HepG2 (cell line): ENCODE measurements around the gene SS18L1. TPM values are rescaled to one million over a fixed set of nuclear protein-coding genes. Genes with fewer than 3 reads are reported as not detected.
A peak's percentile ranks its signal among the peaks of the same experiment; 100 is the strongest.

Experiments used
- ATAC-seq: fragments of 200-7000 bp; cut with Tn5 transposase; 3 replicates; pipeline ENCODE4 v1.9.1; 2020; ENCODE audit warnings: mild to moderate bottlenecking, moderate library complexity
- BruUV-seq: library from RNA; stranded (reverse); fragments of 400-500 nt; replicated peaks from 2 replicates; lab custom pipeline; 2021; lab: Mats Ljungman, UMichigan
- CTCF ChIA-PET: fragments of 300-600 bp; formaldehyde crosslinking; extraction: SDS; loops from one replicate; lab custom pipeline; 2021; ENCODE audit warnings: low total read pairs, inconsistent platforms, low intra/inter-chr PET ratio; lab: Yijun Ruan, JAX
- POLR2A ChIA-PET: fragments of 350-600 bp; sonication (Branson Sonifier 250); formaldehyde crosslinking; loops from one replicate; lab custom pipeline; 2020; ENCODE audit warnings: antibody characterized with exemption, inconsistent platforms; lab: Yijun Ruan, JAX
- DNase-seq: peaks from one replicate; pipeline ENCODE4 v3.0.0-alpha.2; 2015; ENCODE audit warnings: low spot score
- FAIRE-seq: peaks from 3 replicates; lab custom pipeline; 2011; peaks lifted over from hg19 to GRCh38; lab: Jason Lieb, UNC
- H2AFZ ChIP-seq: one replicate; pipeline ENCODE4 v1.6.1; 2011; ENCODE audit warnings: low read length, inconsistent platforms
- H3K27ac ChIP-seq: fragments of 300-600 bp; 3 replicates; pipeline ENCODE4 v1.8.0; 2011; ENCODE audit warnings: mixed run types, mild to moderate bottlenecking, mixed read lengths, low read length, inconsistent platforms; ENCODE audit not compliant: insufficient read depth; ENCODE audit errors: extremely low read length
- H3K27me3 ChIP-seq, 2 experiments: fragments of 200-600 bp in 1 of 2; 2 replicates in 1 of 2; 3 replicates in 1 of 2; pipeline versions ENCODE4 v1.6.0 to v1.8.0; 2011; ENCODE audit warnings: low read length in 2 of 2, mild to moderate bottlenecking in 2 of 2, moderate library complexity in 2 of 2, inconsistent platforms in 1 of 2; ENCODE audit not compliant: insufficient read depth in 2 of 2, control insufficient read depth in 1 of 2
- H3K36me3 ChIP-seq, 2 experiments: fragments of 200-600 bp in 1 of 2; replicated peaks in 1 of 2; 2 replicates in 1 of 2; 3 replicates in 1 of 2; pipeline versions ENCODE4 v1.5.1 to v1.8.0; 2011; ENCODE audit warnings: low read length in 2 of 2, inconsistent platforms in 1 of 2; ENCODE audit not compliant: insufficient read depth in 2 of 2, control insufficient read depth in 1 of 2
- H3K4me1 ChIP-seq: 2 replicates; pipeline ENCODE4 v1.5.1; 2012; ENCODE audit warnings: low read length, inconsistent platforms; ENCODE audit not compliant: insufficient read depth
- H3K4me2 ChIP-seq: 2 replicates; pipeline ENCODE4 v1.6.0; 2011; ENCODE audit warnings: low read depth, low read length, inconsistent platforms
- H3K4me3 ChIP-seq, 3 experiments: fragments of 200-600 bp in 1 of 3; sonication (generic), shearing (Covaris generic) in 1 of 3; replicated peaks in 1 of 3; 2 replicates each; pipeline ENCODE4 v1.5.1; 2011 to 2016; ENCODE audit warnings: low read length in 3 of 3, inconsistent platforms in 2 of 3, low read depth in 2 of 3, mild to moderate bottlenecking in 2 of 3, control low read depth in 1 of 3, mixed read lengths in 1 of 3; ENCODE audit not compliant: insufficient read depth in 1 of 3
- H3K79me2 ChIP-seq: one replicate; pipeline ENCODE4 v1.6.1; 2011; ENCODE audit warnings: low read length, inconsistent platforms; ENCODE audit not compliant: insufficient read depth
- H3K9ac ChIP-seq: 2 replicates; pipeline ENCODE4 v1.6.0; 2011; ENCODE audit warnings: mild to moderate bottlenecking, low read depth, low read length, inconsistent platforms; ENCODE audit not compliant: insufficient read depth
- H3K9me3 ChIP-seq: 2 replicates; pipeline ENCODE4 v1.5.1; 2012; ENCODE audit warnings: mild to moderate bottlenecking, low read length
- H4K20me1 ChIP-seq: 2 replicates; pipeline ENCODE4 v1.6.0; 2011; ENCODE audit warnings: inconsistent platforms, mild to moderate bottlenecking, low read length, moderate library complexity; ENCODE audit not compliant: insufficient read depth
- ARHGAP35 ChIP-seq: sonication (generic); formaldehyde crosslinking; IDR thresholded peaks from 2 replicates; pipeline ENCODE4 v1.9.0; 2022; ENCODE audit warnings: mild to moderate bottlenecking, inconsistent platforms, moderate library complexity, missing genetic modification reagents, borderline replicate concordance
- HOXA5 ChIP-seq: sonication (generic); formaldehyde crosslinking; IDR thresholded peaks from 2 replicates; pipeline ENCODE4 v1.4.0; 2020; ENCODE audit warnings: missing genetic modification reagents
- KIAA2018 ChIP-seq: sonication (generic); formaldehyde crosslinking; IDR thresholded peaks from 2 replicates; pipeline ENCODE4 v1.5.0; 2020; ENCODE audit warnings: mild to moderate bottlenecking, missing genetic modification reagents, borderline replicate concordance
- MXD4 ChIP-seq: IDR thresholded peaks from 2 replicates; pipeline ENCODE4 v1.6.1; 2016; ENCODE audit warnings: mild to moderate bottlenecking, missing biosample characterization, missing genetic modification reagents
- TCF12 ChIP-seq, 2 experiments: fragments of 450-650 bp in 1 of 2; sonication (generic) in 1 of 2; formaldehyde crosslinking in 1 of 2; IDR thresholded peaks; 2 replicates each; pipeline versions ENCODE4 v1.6.1 to v1.8.0; 2017 to 2022; ENCODE audit warnings: antibody characterized with exemption in 1 of 2, mild to moderate bottlenecking in 1 of 2, missing genetic modification reagents in 1 of 2, moderate library complexity in 1 of 2
- ZNF253 ChIP-seq: sonication (generic); formaldehyde crosslinking; IDR thresholded peaks from 2 replicates; pipeline ENCODE4 v1.8.0; 2022; ENCODE audit warnings: mild to moderate bottlenecking, missing genetic modification reagents, borderline replicate concordance
- ZNF496 ChIP-seq: sonication (generic); formaldehyde crosslinking; IDR thresholded peaks from 2 replicates; pipeline ENCODE4 v1.8.1; 2023; ENCODE audit warnings: mild to moderate bottlenecking, moderate library complexity, missing genetic modification reagents; ENCODE audit not compliant: insufficient replicate concordance
- ZNF572 ChIP-seq: sonication (generic); formaldehyde crosslinking; IDR thresholded peaks from 2 replicates; pipeline ENCODE4 v1.5.1; 2020; ENCODE audit warnings: mild to moderate bottlenecking, missing genetic modification reagents
- ZNF589 ChIP-seq: sonication (generic); formaldehyde crosslinking; conservative IDR thresholded peaks from 2 replicates; pipeline ENCODE4 v1.8.0; 2022; ENCODE audit warnings: mild to moderate bottlenecking, moderate library complexity, missing genetic modification reagents
- WGBS: methylation state at CpG from one replicate; pipeline ENCODE4 v1.1.6; 2017; ENCODE audit warnings: low lambda C conversion rate; 5-methylcytosine and 5-hydroxymethylcytosine counted together
- in situ Hi-C: cut with HindIII; loops from 2 replicates; pipeline ENCODE4 v1.10.0; 2017; ENCODE audit warnings: low pct_unique_long_range_greater_than_20kb; ENCODE audit not compliant: extremely low pct_ligation_motif_present
- intact Hi-C: fragments of 100-400 bp; cut with micrococcal nuclease; formaldehyde crosslinking; loops from one replicate; pipeline ENCODE4 v1.10.0; 2022; ENCODE audit not compliant: unreplicated experiment
- polyA plus RNA-seq, 8 experiments: library from polyadenylated mRNA; depleted of rRNA in 3 of 8; stranded (reverse) in 7 of 8; unstranded in 1 of 8; fragments of >200 nt; fragmentation: Illumina TruSeq in 4 of 8; extraction: Trizol in 4 of 8; gene quantifications; 2 replicates each; pipeline versions ENCODE4 v1.2.1 to v1.2.3, GENCODE V29; 2011 to 2016; ENCODE audit warnings: low read depth in 4 of 8, missing spikeins in 1 of 8, mixed read lengths in 1 of 8; ENCODE audit not compliant: insufficient read depth in 1 of 8
- total RNA-seq, 5 experiments: library from RNA; depleted of rRNA; stranded (reverse); fragments of >200 nt; fragmentation: Illumina TruSeq; extraction: Trizol; gene quantifications; 2 replicates each; pipeline ENCODE4 v1.2.3, GENCODE V29; 2016; ENCODE audit warnings: low read depth in 1 of 5

Gene SS18L1
- total and polyA plus RNA-seq, 2 of the 13 experiments (the other 11 are each of a cell fraction or from before 2014, with no cell fraction given): 17.8 to 27.6 TPM

GRCh38 chr20:62131560-62132320 lies 11.8 kb upstream of the SS18L1 start (continued):
- TF ChIP-seq MXD4 (CRISPR knock-in tag): no peak

GRCh38 chr20:62132421-62132820 lies 11.1 kb upstream of the SS18L1 start:
- ChIA-PET CTCF (no interaction called here), POLR2A (interaction anchor here (1.5 to 7.8 kb wide), 2 partner anchors 9 to 10 kb away, joined by 4 to 86 read pairs; partner anchors contain the start of gene LSM14B)
- Histone ChIP-seq H3K9ac (no peak overlapping the region), H3K79me2 (no peaks in the 10 kb centered on the region), H3K27me3 (no peaks in the 10 kb centered on the region), H3K27ac (no peak overlapping the region), H3K4me2 (no peak overlapping the region), H4K20me1 (peaks cover 28% of the 10 kb centered on the region), H2AFZ (no peak overlapping the region), H3K9me3 (no peaks in the 10 kb centered on the region), H3K36me3 (peaks cover 67 to 92% of the 10 kb centered on the region in 2 experiments), H3K4me3 (no peak overlapping the region), H3K4me1 (peaks cover 31% of the 10 kb centered on the region)
- TF ChIP-seq TCF12 (IDR thresholded peaks at IDR 0.05): no peak
- no peak for TF ChIP-seq TCF12 (CRISPR knock-in tag; IDR thresholded peaks at IDR 0.05)
- TF ChIP-seq ZNF589: 0 out of 2 replicates have a peak, but pooled peaks have one; percentile 8
- TF ChIP-seq ARHGAP35 (CRISPR knock-in tag): no peak
- no peak for TF ChIP-seq ZNF496 (CRISPR knock-in tag)
- TF ChIP-seq KIAA2018 (CRISPR knock-in tag): no peak
- no peak for TF ChIP-seq HOXA5
- TF ChIP-seq ZNF572 (CRISPR knock-in tag): 0 out of 2 replicates have a peak, but pooled peaks have one; percentile 32
- TF ChIP-seq ZNF253 (CRISPR knock-in tag): no peak
- BruUV-seq: no TSS peak
- intact Hi-C loops (no loop called here), in situ Hi-C loops (no loop called here)
- ATAC-seq (no peak), FAIRE-seq (no peak), DNase-seq (no peak)
- 95% methylated on average over 7 of the region's 7 CpGs for WGBS
